HG02973 (cell line): Measurements from ENCODE around the gene TBX1.

Experiments used
- ATAC-seq: cut with Tn5 transposase; IDR thresholded peaks from one replicate; pipeline ENCODE4 v1.9.1; 2021; ENCODE audit warnings: moderate library complexity; ENCODE audit not compliant: unreplicated experiment

The TBX1 gene

DNA sequence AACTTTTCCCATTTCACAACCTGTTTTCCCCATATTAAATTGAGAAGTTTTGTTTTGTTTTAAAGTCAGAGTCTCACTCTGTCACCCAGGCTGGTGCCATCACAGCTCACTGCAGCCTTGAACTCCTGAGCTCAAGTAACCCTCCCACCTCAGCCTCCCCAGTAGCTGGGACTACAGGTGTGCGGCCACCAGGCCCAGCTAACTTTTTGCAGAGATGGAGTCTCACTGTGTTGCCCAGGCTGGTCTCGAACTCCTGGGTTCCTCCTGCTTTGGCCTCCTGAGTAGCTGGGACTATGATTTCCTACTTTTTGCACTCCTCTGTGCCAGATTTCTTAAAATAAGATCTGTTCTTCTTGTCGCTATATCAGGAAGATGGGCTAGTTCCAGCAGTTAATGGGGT, 49.2 kb downstream of the TBX1 start:
- no peak for ATAC-seq

DNA sequence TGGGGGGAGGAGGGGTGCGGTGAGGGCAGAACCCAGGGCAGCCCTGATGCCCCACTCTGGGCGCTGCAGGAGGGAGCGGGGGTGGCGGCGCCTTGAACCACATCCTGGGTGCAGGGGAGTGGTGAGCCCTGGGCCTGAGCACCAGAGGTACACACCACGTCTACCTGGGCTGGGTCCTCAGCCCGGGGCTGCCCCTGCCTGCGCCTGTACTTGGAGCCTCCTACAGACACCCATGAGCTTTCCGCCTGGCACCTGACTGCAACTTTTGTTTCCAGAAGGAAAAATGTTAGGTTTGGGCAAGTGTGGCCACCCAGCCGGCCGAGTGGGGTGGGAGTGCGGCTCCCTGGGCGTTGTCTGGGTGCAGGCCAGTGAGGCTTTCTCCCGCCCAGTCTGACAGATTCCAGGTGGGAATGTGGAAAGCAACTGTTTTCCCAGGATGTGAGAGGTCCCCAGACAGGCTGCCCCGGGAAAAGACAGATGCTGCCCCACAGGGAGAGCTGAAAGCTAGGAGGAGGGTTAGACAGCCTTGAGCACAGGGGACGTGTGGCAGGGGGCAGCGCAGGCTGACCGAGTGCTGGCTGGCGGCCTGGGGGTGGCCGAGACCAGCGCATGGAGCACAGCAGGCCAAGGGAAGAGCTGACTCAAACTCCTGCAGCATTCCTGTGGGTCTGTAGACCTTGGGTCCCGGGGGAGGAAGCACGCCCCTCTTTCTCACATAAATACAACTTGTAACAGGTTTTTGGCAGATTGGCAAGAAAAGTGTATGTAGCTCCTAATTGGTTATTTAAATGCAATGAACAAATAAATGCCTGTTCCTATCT, 50.0 kb downstream of the TBX1 start:
- ATAC-seq, result no peak

DNA sequence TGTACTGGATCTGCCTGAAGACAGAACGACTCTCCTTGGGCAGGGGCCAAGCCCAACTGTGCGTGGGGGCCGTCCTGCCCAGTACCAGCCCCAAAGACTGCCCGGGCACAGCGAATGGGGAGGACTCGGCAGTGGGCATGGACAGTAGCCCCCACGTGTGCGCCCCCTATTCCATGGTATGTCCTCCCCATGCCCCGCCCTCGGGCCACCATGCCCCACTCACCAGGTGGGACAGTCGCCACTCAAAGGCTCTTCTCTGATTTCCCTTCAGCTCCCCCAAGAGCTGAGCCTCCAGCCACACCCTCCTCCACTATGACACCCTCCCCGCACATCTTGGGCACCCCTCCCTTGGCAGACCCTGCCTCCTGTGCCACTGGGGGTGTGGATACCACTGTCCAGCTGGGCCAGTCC, 50.6 kb downstream of the TBX1 start:
- no peak for ATAC-seq

DNA sequence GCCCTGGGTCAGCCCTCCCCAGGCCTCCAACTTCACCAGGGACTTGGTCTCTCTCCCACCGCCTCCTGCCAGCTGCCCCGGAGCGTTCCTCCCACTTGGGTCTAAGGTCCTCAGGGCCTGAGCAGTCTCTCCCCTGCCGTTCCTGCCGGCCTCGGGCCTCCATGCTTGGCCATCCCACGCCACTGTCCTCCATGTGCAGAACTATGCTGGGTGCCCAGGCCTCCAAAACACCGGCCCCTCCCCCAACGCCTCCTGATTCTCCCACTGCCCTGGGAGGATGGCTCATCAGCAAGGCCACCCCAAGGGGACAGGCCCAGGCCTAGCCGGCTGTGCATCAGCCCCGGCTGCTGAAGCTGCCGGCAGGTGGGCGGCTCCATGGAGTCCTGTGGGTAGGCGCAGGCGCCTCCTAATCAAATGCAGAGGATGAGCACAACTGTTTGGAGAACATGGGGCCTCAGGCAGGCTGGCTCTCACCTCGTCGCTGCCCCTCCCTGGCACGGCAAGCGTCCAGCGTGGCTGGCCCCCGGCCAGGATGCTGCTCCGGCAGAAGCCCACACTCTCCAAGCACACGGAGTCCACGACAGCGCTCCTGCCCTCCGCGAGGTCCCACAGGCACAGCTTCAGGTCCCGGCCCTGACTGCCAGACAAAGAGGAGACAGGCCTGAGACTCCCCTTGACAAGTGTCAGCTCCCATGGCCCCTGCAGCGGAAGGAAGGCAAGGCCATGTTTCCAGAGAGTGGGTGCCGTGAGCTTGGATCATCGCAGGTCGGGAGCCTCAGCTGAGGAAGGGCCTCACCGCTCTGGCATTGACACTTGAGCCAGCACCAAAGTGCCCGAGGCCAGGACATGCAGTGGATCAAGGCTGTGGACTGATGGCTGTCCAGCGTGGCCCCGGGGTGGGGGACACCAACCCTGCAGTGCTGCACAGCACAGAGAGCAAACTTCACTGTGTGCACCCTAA, 51.5 kb downstream of the TBX1 start:
- ATAC-seq, result no peak

DNA sequence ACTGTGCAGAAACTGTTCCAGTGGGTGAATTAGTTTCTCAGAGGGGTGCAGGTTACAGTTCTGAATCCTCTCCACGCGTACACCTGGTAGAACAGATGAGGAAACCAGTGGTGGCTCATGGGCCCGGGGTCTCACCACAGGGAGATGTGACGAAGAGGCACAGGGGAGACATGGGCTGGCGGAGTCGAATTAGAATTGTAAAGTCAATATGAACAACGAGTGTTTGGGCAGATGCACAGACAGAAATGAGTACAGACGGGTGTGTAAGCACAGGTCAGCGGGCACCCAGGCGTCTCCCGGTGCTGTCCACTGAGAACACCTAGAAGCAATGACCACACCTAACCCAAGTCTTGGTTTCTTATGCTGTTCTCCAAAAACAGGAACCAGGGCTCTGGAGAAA, 52.3 kb downstream of the TBX1 start:
- no peak for ATAC-seq

DNA sequence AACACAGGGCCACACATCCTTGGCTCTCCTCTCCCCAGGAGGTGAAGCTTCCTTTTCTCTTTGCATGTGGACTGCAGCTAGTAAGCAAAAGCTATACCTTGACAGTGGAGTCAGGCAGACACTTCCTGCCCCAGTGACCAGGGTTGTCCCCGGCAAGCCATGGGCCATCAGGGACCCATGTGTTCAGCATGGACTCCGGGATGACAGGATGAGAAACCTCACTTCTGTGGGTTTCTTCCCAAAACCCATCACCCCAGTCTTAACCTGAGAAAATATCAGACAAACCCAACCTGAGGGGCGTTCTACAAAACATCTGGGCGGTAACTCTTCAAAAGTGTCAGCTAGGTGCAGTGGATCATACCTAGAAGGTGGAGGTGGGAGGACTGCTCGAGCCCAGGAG, 53.9 kb downstream of the TBX1 start:
- no peak for ATAC-seq

DNA sequence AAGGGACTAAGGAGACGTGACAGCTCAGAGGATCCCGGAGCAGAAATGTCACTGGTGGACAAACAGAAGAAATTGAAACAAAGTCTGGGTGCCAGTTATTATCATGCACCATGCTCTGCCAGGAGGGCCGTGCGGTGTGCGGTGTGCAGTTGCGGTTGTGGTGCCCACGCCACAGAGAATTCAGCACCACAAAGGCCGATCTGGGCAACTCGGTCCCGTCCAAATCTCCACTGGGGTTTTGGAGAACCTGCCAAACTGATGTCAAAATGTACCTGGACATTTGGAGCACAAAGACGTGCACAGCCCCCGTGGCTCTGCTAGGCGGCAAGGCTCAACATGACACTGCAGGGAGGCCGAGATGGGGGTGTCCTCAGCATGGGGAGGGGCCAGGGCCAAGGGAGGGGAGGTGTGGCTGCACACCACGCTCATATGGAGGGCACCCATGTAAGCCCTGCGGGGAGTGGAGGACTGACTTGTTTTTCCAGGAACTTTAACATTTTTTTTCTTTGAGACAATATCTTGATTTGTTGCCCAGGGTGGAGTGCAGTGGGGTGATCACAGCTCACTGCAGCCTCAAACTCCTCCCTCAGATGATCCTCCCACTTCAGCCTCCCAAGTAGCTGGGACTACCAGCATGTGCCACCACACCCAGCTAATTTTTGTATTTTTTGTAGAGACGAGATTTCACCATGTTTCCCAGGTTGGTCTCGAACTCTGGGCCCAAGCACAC, 54.7 kb downstream of the TBX1 start:
- ATAC-seq, result no peak

DNA sequence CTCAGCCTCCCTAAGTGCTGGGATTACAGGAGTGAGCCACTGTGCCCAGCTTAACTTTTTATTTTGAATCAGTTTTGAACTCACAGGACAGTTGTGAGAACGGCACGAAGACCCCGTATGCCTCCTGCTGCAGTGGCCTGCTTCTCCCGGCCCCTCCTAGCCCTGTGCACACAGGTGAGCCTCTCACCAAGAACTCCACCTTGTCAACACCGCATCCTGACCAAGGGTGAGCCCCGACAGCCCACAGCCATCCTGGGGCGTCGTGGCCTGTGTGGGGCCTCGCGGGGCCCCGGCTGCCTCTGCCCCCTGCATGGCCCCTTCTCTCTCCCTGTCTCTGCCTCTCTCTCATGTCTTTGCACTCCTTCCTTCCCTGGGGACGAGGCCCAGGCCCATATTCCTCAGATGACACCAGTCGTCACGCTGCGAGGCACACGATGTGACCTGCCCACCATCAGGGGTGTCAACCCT, 55.3 kb downstream of the TBX1 start:
- no peak for ATAC-seq

DNA sequence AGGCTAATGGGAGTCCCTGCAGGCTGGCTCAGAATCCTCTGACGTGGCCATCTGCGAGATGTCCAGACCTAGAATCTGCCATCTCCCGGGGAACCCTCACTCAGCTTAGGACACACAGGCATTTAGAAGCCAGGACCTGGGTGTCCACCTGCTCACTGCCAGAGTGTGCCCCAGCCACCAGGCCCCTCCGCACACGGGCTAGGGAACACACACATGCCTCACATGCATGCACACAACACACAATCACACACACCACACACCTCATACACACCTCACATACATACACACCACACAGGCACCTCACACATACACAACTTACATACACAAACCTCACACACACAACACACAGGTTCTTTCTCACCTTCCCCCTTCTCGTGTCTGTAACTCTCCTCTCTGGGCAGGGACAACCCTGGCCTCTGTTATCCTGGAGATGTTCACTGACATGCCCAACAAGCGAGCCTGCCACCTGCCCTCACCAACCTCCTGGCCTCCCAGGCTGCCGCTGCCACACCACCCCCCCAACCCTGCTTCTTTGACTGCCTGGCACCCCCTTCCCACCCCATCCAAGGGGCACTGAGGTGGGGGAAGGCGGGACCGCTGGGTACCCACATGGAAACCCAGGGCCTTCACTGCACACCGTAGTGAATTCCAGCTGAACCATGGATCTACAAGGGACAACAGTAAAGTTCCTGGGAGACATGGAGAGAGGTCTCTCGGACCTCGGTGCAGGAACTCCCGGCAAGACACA, 56.0 kb downstream of the TBX1 start:
- no peak for ATAC-seq
